Heart left ventricle (tissue), 13 donors: Measurements from ENCODE around the gene BAIAP2L1.

Experiments
- CTCF ChIP-seq, 12 donors: fragments of 200-600 bp; sonication (generic) in 4 of 12; IDR thresholded peaks; one replicate each; pipeline versions ENCODE4 v1.5.0 to v1.8.0; 2018 to 2022; ENCODE audit warnings: antibody characterized with exemption in 12 of 12, mild to moderate bottlenecking in 5 of 12
- POLR2A ChIP-seq, 2 donors: fragments of 450-650 bp; IDR thresholded peaks; one replicate each; pipeline ENCODE4 v1.6.1; 2017; ENCODE audit warnings: antibody characterized with exemption in 2 of 2, mild to moderate bottlenecking in 2 of 2, moderate library complexity in 2 of 2
- donor health status: ischemic (EF 13 %, LVEDD 7.1; RV severe dilation, severe dysfunction).
- donor health status: DM: no; HTN: yes; CAD: no.
- donor health status: DM: no; HTN: no; CAD: no.
- donor health status: ischemic (EF 25% LVEDD 6.9; RV normal size, moderate dysfunction).
- donor health status: ischemic (EF 25% LVEDD 5.7; RV mildly dilated, moderate dysfunction).
- donor health status: ischemic (EF 35%, LVEDD 5.7; RV mildly dilated, moderate dysfunction).
- donor health status: nonischemic (EF 11% LVEDD 7.7; RV severe dilation, severe dysfunction).
- donor health status: DM: yes; HTN: yes; CAD: no.
- donor health status: PGD.
- donor health status: ischemic (EF 29% LVEDD 5.4; RV normal size, mild dysfunction).
- donor health status: nonischemic (EF 23%, LVEDD 6.1; RV moderate dilation, normal function).

DNA sequence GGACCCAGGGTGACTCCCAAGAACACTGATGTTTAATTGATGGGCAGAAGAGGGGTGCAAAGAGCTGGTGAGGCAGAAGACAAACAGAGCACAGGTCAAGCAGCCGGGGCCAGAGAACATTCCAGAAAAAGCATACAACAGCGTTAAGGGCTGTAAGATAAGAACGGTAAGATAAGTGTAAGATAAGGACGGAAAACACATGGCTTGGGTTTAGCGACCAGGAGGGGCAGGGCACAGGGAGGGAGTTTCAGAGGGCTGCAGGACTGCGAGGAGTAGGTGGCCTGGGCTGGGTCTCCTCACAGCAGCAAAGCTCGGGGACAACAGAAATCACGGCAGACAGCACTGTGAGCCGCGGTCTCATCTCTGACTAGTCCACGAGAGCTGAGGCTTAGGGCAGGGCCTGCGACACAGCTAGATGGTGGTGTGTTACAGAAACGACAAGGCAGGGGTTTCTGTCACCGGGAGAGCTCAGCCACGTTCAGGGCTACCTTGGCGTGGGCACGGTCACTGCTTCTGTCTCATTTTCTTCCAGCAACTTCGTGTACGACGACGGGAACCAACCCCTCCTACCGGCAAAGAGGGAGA is 94.8 kb downstream of the BAIAP2L1 start:
- no peak for TF ChIP-seq CTCF (IDR thresholded peaks at IDR 0.05)
- no peak for TF ChIP-seq POLR2A (IDR thresholded peaks at IDR 0.05)
